ENCODE results near the gene PLEKHB1. TPM values are rescaled to one million over a fixed set of nuclear protein-coding genes. Genes with fewer than 3 reads are reported as not detected.

PLEKHB1 gene
- total and polyA plus RNA-seq, 10 of the 15 experiments (the other 5 are each of a cell fraction or from before 2014, with no cell fraction given): 0.58 to 2.6 (median 1.5) TPM; not detected in 1

GRCh38 chr11:73648571-73649046, 2.2 kb downstream of the PLEKHB1 start:
- H3K4me3 ChIP-seq: no peak overlapping the region
- in situ Hi-C loops (cut with MboI) (no loop called here), intact Hi-C loops (cut with micrococcal nuclease; ENCODE audit: unreplicated experiment) (no loop called here)
- ChIA-PET CTCF (interaction anchor here (0.8 to 2.6 kb wide), 2 partner anchors 12 to 23 kb away, joined by 3 to 25 read pairs; no protein-coding TSS in a partner anchor), SMC1A (ENCODE audit: uncharacterized antibody, unreplicated experiment) (interaction anchor here (1.2 to 2.6 kb wide), 4 partner anchors 13 to 55 kb away, joined by 4 to 14 read pairs (median 8); no protein-coding TSS in a partner anchor), POLR2A (no interaction called here), RAD21 (ENCODE audit: unreplicated experiment) (interaction anchor here (1.0 to 1.7 kb wide), 2 partner anchors 12 to 23 kb away, joined by 4 to 10 read pairs; no protein-coding TSS in a partner anchor)
- H3K4me1 ChIP-seq (ENCODE audit: control insufficient read depth, insufficient read depth, low read length): no peaks in the 10 kb centered on the region
- ATAC-seq (no peak), FAIRE-seq (no peak), DNase-seq (ENCODE audit: low read depth, low spot score) (no peak)
- H3K36me3 ChIP-seq (ENCODE audit: control insufficient read depth in 2 of 2, insufficient read depth in 2 of 2, low read length in 1 of 2): no peaks in the 10 kb centered on the region
- H3K27me3 ChIP-seq (replicated peaks in 1 of 2; ENCODE audit: control insufficient read depth in 2 of 2, insufficient read depth in 2 of 2, low read length in 1 of 2): no peaks in the 10 kb centered on the region
- no peak overlapping the region for H3K9ac ChIP-seq (ENCODE audit: control insufficient read depth, insufficient read depth, low read length)
- H2AFZ ChIP-seq (ENCODE audit: control insufficient read depth, low read depth, low read length): no peak overlapping the region
- H3K9me3 ChIP-seq (replicated peaks; ENCODE audit: control insufficient read depth, insufficient read depth, low read length): no peaks in the 10 kb centered on the region
- TF ChIP-seq BCLAF1 (IDR thresholded peaks at IDR 0.05) (no peak), GATAD2B (conservative IDR thresholded peaks at IDR 0.05; ENCODE audit: low read depth) (no peak), NFXL1 (IDR thresholded peaks at IDR 0.05; ENCODE audit: borderline replicate concordance) (no peak), RB1 (IDR thresholded peaks at IDR 0.05; ENCODE audit: borderline replicate concordance) (no peak), MXI1 (IDR thresholded peaks at IDR 0.05; ENCODE audit: low read depth, low read length) (no peak), TCF3 (IDR thresholded peaks at IDR 0.05; ENCODE audit: borderline replicate concordance, insufficient read depth, low read depth, low read length) (no peak), ZBTB40 (IDR thresholded peaks at IDR 0.05; ENCODE audit: borderline replicate concordance) (no peak), WRNIP1 (IDR thresholded peaks at IDR 0.05; ENCODE audit: borderline replicate concordance, low read depth, low read length) (no peak), RFX5 (IDR thresholded peaks at IDR 0.05; ENCODE audit: low read depth, low read length) (no peak), FOS (IDR thresholded peaks at IDR 0.05; ENCODE audit: borderline replicate concordance, extremely low read depth, insufficient read length) (no peak), TCF7 (IDR thresholded peaks at IDR 0.05; ENCODE audit: borderline replicate concordance) (no peak), IRF4 (IDR thresholded peaks at IDR 0.05; ENCODE audit: low read depth, low read length) (no peak), LARP7 (IDR thresholded peaks at IDR 0.05) (no peak)
- H3K79me2 ChIP-seq (ENCODE audit: control insufficient read depth, insufficient read depth, low read length): no peaks in the 10 kb centered on the region
- H4K20me1 ChIP-seq (ENCODE audit: control insufficient read depth, insufficient read depth): no peaks in the 10 kb centered on the region
- no peak overlapping the region for H3K4me2 ChIP-seq (ENCODE audit: control insufficient read depth, insufficient read depth)
- BruUV-seq (replicated peaks): no TSS peak
- no peak overlapping the region for H3K27ac ChIP-seq (ENCODE audit: control insufficient read depth, insufficient read depth)
- WGBS (ENCODE audit: insufficient coverage, insufficient replicate concordance, low lambda C conversion rate, missing lambda C conversion rate): 34% methylated on average over 8 of the region's 8 CpGs
